WTC11 (cell line): ENCODE results near the gene ENDOV. TPM values are rescaled to one million over a fixed set of nuclear protein-coding genes. Genes with fewer than 3 reads are reported as not detected.

Experiments
- ATAC-seq: fragments of 200-7000 bp; cut with Tn5 transposase; 2 replicates; pipeline ENCODE4 v1.10.0; 2021; ENCODE audit warnings: mild to moderate bottlenecking, moderate library complexity
- CTCF ChIA-PET: fragments of 300-600 bp; sonication (Branson Sonifier 250); formaldehyde crosslinking; loops from one replicate; lab custom pipeline; 2021; ENCODE audit warnings: antibody characterized with exemption; lab: Charles Lee
- POLR2A ChIA-PET: fragments of 350-600 bp; sonication (Branson Sonifier 250); formaldehyde crosslinking; loops from one replicate; lab custom pipeline; 2021; ENCODE audit warnings: antibody characterized with exemption; lab: Charles Lee
- DNase-seq: peaks from one replicate; pipeline ENCODE4 v3.0.0; 2021; ENCODE audit warnings: low spot score
- H3K27ac Mint-ChIP-seq: 2 replicates; pipeline ENCODE4 v1.8.0; 2021; ENCODE audit warnings: mixed read lengths
- H3K27me3 Mint-ChIP-seq: 2 replicates; pipeline ENCODE4 v1.8.0; 2021; ENCODE audit warnings: low read depth, mild to moderate bottlenecking, moderate library complexity, mixed read lengths
- H3K36me3 Mint-ChIP-seq: 2 replicates; pipeline ENCODE4 v1.8.0; 2021; ENCODE audit warnings: mixed read lengths
- H3K4me1 Mint-ChIP-seq: 2 replicates; pipeline ENCODE4 v1.8.0; 2022; ENCODE audit warnings: mixed read lengths
- H3K4me3 Mint-ChIP-seq: 2 replicates; pipeline ENCODE4 v1.8.0; 2021; ENCODE audit warnings: mild to moderate bottlenecking, moderate library complexity, mixed read lengths
- H3K9me3 Mint-ChIP-seq: 2 replicates; pipeline ENCODE4 v1.8.0; 2021; ENCODE audit warnings: mixed read lengths
- ATF6 ChIP-seq: sonication (generic); formaldehyde crosslinking; IDR thresholded peaks from 2 replicates; pipeline ENCODE4 v1.8.1; 2023; ENCODE audit warnings: mild to moderate bottlenecking, missing genetic modification reagents
- CREB1 ChIP-seq: sonication (generic); formaldehyde crosslinking; IDR thresholded peaks from 2 replicates; pipeline ENCODE4 v1.8.0; 2023; ENCODE audit warnings: mild to moderate bottlenecking, missing genetic modification reagents
- ETV6 ChIP-seq: sonication (generic); formaldehyde crosslinking; IDR thresholded peaks from 2 replicates; pipeline ENCODE4 v1.8.1; 2022; ENCODE audit warnings: mild to moderate bottlenecking, missing genetic modification reagents
- GTF2I ChIP-seq: fragments of 250-450 bp; sonication (Bioruptor Pico); conservative IDR thresholded peaks from 2 replicates; pipeline ENCODE4 v1.4.0; 2021; ENCODE audit warnings: mild to moderate bottlenecking
- IRF1 ChIP-seq: sonication (generic); formaldehyde crosslinking; IDR thresholded peaks from 2 replicates; pipeline ENCODE4 v1.8.0; 2023; ENCODE audit warnings: missing genetic modification reagents
- IRF2 ChIP-seq: sonication (generic); formaldehyde crosslinking; IDR thresholded peaks from 2 replicates; pipeline ENCODE4 v1.8.0; 2022; ENCODE audit warnings: low read depth, missing genetic modification reagents, borderline replicate concordance
- JUN ChIP-seq: sonication (generic); formaldehyde crosslinking; IDR thresholded peaks from 2 replicates; pipeline ENCODE4 v1.8.0; 2023; ENCODE audit warnings: mild to moderate bottlenecking, missing genetic modification reagents
- MLX ChIP-seq: sonication (generic); formaldehyde crosslinking; IDR thresholded peaks from 2 replicates; pipeline ENCODE4 v1.8.1; 2023; ENCODE audit warnings: mild to moderate bottlenecking, missing genetic modification reagents, moderate library complexity
- SMAD3 ChIP-seq: sonication (generic); formaldehyde crosslinking; IDR thresholded peaks from 2 replicates; pipeline ENCODE4 v1.8.0; 2022; ENCODE audit warnings: missing genetic modification reagents, mild to moderate bottlenecking, borderline replicate concordance
- SMAD4 ChIP-seq: sonication (generic); formaldehyde crosslinking; IDR thresholded peaks from 2 replicates; pipeline ENCODE4 v1.8.0; 2022; ENCODE audit warnings: mild to moderate bottlenecking, missing genetic modification reagents
- STAT6 ChIP-seq: sonication (generic); formaldehyde crosslinking; conservative IDR thresholded peaks from 2 replicates; pipeline ENCODE4 v1.8.1; 2023; ENCODE audit warnings: mild to moderate bottlenecking, low read depth, missing genetic modification reagents, moderate library complexity
- TEAD4 ChIP-seq: sonication (generic); formaldehyde crosslinking; IDR thresholded peaks from 2 replicates; pipeline ENCODE4 v1.8.0; 2022; ENCODE audit warnings: mild to moderate bottlenecking, missing genetic modification reagents
- ZBTB21 ChIP-seq: sonication (generic); formaldehyde crosslinking; IDR thresholded peaks from 2 replicates; pipeline ENCODE4 v1.8.1; 2023; ENCODE audit warnings: mild to moderate bottlenecking, missing genetic modification reagents, borderline replicate concordance
- ZBTB43 ChIP-seq: sonication (generic); formaldehyde crosslinking; IDR thresholded peaks from 2 replicates; pipeline ENCODE4 v1.8.1; 2023; ENCODE audit warnings: mild to moderate bottlenecking, missing genetic modification reagents
- ZNF532 ChIP-seq: fragments of 250-450 bp; sonication (Bioruptor Pico); IDR thresholded peaks from 2 replicates; pipeline ENCODE4 v1.9.0; 2021; ENCODE audit warnings: mild to moderate bottlenecking, borderline replicate concordance
- total RNA-seq: library from RNA; stranded (reverse); gene quantifications from 3 replicates; pipeline ENCODE4 v1.2.3, GENCODE V29; 2021

The ENDOV gene
- total RNA-seq, 1 experiment from 2014 or later, result 25.2 TPM

- ATAC-seq, result no peak
- Mint-ChIP-seq H3K4me1 (no peaks in the 10 kb centered on the region), H3K27ac (no peak overlapping the region), H3K9me3 (no peaks in the 10 kb centered on the region), H3K4me3 (no peak overlapping the region), H3K27me3 (no peaks in the 10 kb centered on the region), H3K36me3 (peaks cover 71% of the 10 kb centered on the region)
- ChIA-PET CTCF (no interaction called here), POLR2A (no interaction called here)
- no peak for DNase-seq
- TF ChIP-seq TEAD4 (CRISPR knock-in tag) (no peak), ETV6 (CRISPR knock-in tag) (no peak), ZNF532 (CRISPR knock-in tag) (no peak), ZBTB43 (CRISPR knock-in tag) (no peak), IRF2 (no peak), JUN (no peak), MLX (no peak)
These were observed 34.4 kb upstream of the ENDOV start for GRCh38 chr17:80380555-80381002.

GRCh38 chr17:80381416-80381923 lies 33.5 kb upstream of the ENDOV start:
- no peak for ATAC-seq
- Mint-ChIP-seq H3K27ac (no peak overlapping the region; the same call in 1 of the 2 replicates), H3K4me1 (no peaks in the 10 kb centered on the region), H3K4me3 (no peak overlapping the region), H3K36me3 (peaks cover 68% of the 10 kb centered on the region), H3K27me3 (no peaks in the 10 kb centered on the region), H3K9me3 (no peaks in the 10 kb centered on the region)
- POLR2A ChIA-PET, result no interaction called here
- no peak for DNase-seq
- CTCF ChIA-PET, result no interaction called here
- TF ChIP-seq TEAD4 (CRISPR knock-in tag), result no peak
- no peak for TF ChIP-seq GTF2I (CRISPR knock-in tag)
- no peak for TF ChIP-seq ATF6 (CRISPR knock-in tag)

GRCh38 chr17:80382446-80382845 lies 32.5 kb upstream of the ENDOV start:
- CTCF ChIA-PET, result interaction anchor here (1.1 kb wide), 1 partner anchor 130 kb away, joined by 3 read pairs; no protein-coding TSS in a partner anchor

More at GRCh38 chr17:80382446-80382845, 32.5 kb upstream of the ENDOV start:
- TF ChIP-seq SMAD4 (CRISPR knock-in tag) (no peak), CREB1 (CRISPR knock-in tag) (no peak), SMAD3 (CRISPR knock-in tag) (no peak), STAT6 (CRISPR knock-in tag) (no peak), IRF1 (CRISPR knock-in tag) (no peak), ZBTB21 (CRISPR knock-in tag) (no peak)
- no peaks in the 10 kb centered on the region for H3K4me1 Mint-ChIP-seq
- ATAC-seq (no peak), DNase-seq (no peak)
- no peak overlapping the region for H3K27ac Mint-ChIP-seq
- peaks cover 64% of the 10 kb centered on the region for H3K36me3 Mint-ChIP-seq
- no peaks in the 10 kb centered on the region for H3K9me3 Mint-ChIP-seq
- H3K4me3 Mint-ChIP-seq, result no peak overlapping the region
- POLR2A ChIA-PET, result no interaction called here
- no peaks in the 10 kb centered on the region for H3K27me3 Mint-ChIP-seq
